Measurements from ENCODE around the gene SNAP47.

The SNAP47 gene

DNA sequence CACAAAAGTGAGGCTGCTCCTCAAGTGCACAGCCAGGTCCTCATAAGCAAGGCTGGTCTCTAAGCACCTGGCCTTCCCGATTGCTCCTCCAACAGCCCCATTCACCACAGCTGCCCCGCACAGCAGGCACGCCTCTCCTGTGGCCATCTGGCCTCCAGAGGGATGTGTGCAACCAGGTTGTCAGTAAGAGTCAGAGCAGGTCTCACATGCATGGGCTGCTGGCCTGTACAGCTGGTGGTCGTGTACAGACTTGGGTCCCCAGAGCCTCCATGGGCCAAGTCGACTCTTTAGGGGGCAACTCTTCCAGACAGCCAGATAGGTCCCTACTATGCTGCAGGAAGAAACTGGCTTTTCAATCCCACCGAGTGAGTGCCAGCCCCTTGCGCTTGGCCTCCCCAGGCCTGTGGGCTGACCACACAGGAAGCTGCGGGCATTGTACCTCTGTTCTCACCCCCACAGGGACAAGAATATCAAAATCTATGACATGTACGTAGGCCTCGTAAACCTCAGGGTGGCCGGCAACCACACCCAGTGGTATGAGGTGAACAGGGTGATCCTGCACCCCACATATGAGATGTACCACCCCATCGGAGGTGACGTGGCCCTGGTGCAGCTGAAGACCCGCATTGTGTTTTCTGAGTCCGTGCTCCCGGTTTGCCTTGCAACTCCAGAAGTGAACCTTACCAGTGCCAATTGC, 81.7 kb downstream of the SNAP47 start:
- 93% methylated on average over 16 of the region's 16 CpGs for WGBS
- Histone ChIP-seq H3K4me1 (ENCODE audit: insufficient read depth, low read length) (no peaks in the 10 kb centered on the region), H3K9me3 (ENCODE audit: insufficient read depth, low read depth, low read length) (peaks cover 31% of the 10 kb centered on the region), H3K36me3 (ENCODE audit: insufficient read depth, low read length) (no peaks in the 10 kb centered on the region), H3K27me3 (ENCODE audit: insufficient read depth, low read length) (no peaks in the 10 kb centered on the region), H3K27ac (ENCODE audit: low read depth, low read length) (no peak overlapping the region), H3K9ac (ENCODE audit: low read depth, low read length) (no peak overlapping the region), H3K4me3 (ENCODE audit: low read length) (no peak overlapping the region)

DNA sequence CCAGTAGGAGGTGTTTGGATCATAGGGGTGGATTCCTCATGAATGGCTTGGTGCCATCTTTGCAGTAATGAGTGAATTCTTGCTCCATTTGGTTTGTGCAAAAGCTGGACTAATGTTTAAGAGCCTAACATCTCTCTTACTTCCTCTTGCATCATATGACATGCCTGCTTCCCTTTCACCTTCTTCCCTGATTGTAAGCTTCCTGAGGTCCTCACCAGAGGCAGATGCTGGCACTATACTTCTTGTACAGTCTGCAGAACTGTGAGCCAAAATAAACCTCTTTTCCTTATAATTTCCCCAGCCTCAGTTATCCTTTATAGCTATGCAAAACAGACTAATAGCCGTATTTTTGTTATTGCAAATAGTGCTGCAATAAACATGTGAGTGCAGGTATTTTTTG, 88.3 kb downstream of the SNAP47 start:
- no peak overlapping the region for H3K9ac ChIP-seq (ENCODE audit: low read depth, low read length)

DNA sequence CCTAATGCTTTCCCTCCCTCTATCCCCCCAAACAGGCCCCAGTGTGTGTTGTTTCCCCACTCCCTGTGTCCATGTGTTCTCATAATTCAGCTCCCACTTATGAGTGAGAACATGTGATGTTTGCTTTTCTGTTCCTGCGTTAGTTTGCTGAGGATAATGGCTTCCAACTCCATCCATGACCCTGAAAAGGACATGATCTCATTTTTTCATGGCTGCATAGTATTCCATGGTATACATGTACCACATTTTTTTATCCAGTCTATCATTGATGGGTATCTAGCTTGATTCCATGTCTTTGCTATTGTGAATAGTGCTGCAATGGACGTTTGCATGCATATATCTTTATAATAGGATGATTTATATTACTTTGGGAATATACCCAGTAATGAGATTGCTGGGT, 89.0 kb downstream of the SNAP47 start:
- no peaks in the 10 kb centered on the region for H3K36me3 ChIP-seq (ENCODE audit: insufficient read depth, low read length)
- H3K9me3 ChIP-seq (ENCODE audit: insufficient read depth, low read depth, low read length): peaks cover 8% of the 10 kb centered on the region; the same call in 1 of the 2 replicates
- H3K27me3 ChIP-seq (ENCODE audit: insufficient read depth, low read length): no peaks in the 10 kb centered on the region
- 44% methylated on average over 2 of the region's 2 CpGs for WGBS
- no peaks in the 10 kb centered on the region for H3K4me1 ChIP-seq (ENCODE audit: insufficient read depth, low read length)
- H3K27ac ChIP-seq (ENCODE audit: low read depth, low read length): no peak overlapping the region
- H3K4me3 ChIP-seq (ENCODE audit: low read length): no peak overlapping the region
- no peak overlapping the region for H3K9ac ChIP-seq (ENCODE audit: low read depth, low read length)

More for the DNA sequence above, 88.3 kb downstream of the SNAP47 start:
- Histone ChIP-seq H3K4me3 (ENCODE audit: low read length) (no peak overlapping the region), H3K4me1 (ENCODE audit: insufficient read depth, low read length) (no peaks in the 10 kb centered on the region), H3K27ac (ENCODE audit: low read depth, low read length) (no peak overlapping the region), H3K27me3 (ENCODE audit: insufficient read depth, low read length) (no peaks in the 10 kb centered on the region), H3K9me3 (ENCODE audit: insufficient read depth, low read depth, low read length) (peaks cover 8% of the 10 kb centered on the region; the same call in 1 of the 2 replicates), H3K36me3 (ENCODE audit: insufficient read depth, low read length) (no peaks in the 10 kb centered on the region)
- WGBS: 93% methylated on average over 1 of the region's 1 CpG

DNA sequence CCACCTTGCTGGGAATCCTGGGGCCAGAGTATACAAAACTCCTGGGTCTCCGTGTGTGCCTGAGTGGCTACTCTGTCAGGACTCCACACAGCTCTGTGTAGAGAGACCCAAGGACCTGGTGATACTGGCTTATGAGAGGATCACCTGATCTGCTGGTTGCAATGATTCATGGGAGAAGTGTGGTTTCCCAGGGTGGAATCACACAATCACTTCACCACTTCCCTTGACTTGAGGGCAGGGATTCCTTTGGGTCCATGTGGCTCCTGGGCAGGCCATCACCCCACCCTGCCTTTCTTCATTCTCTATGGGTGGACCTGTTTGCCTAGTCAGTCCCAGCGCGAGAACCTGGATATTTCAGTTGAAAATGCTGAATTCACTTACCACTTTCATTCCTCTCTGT, 93.6 kb downstream of the SNAP47 start:
- 77% methylated on average over 3 of the region's 3 CpGs for WGBS
- Histone ChIP-seq H3K9me3 (ENCODE audit: insufficient read depth, low read depth, low read length) (peaks cover 6% of the 10 kb centered on the region; the same call in 1 of the 2 replicates), H3K36me3 (ENCODE audit: insufficient read depth, low read length) (no peaks in the 10 kb centered on the region), H3K4me3 (ENCODE audit: low read length) (no peak overlapping the region), H3K4me1 (ENCODE audit: insufficient read depth, low read length) (no peaks in the 10 kb centered on the region), H3K27me3 (ENCODE audit: insufficient read depth, low read length) (no peaks in the 10 kb centered on the region; the same call in 1 of the 2 replicates), H3K27ac (ENCODE audit: low read depth, low read length) (no peak overlapping the region), H3K9ac (ENCODE audit: low read depth, low read length) (no peak overlapping the region)

All from HUES64 (cell line).